DOHH2 (cell line): ENCODE results near the gene RAB40C.

Experiments
- H3F3A ChIP-seq: fragments of 200-600 bp; sonication (generic), shearing (Covaris generic); 2 replicates; pipeline ENCODE4 v1.6.0; 2016; ENCODE audit warnings: antibody characterized with exemption, mild to moderate bottlenecking; ENCODE audit not compliant: control insufficient read depth, insufficient read depth
- H3K27ac ChIP-seq: fragments of 200-600 bp; sonication (generic); 2 replicates; pipeline ENCODE4 v1.5.1; 2014; ENCODE audit warnings: low read depth, mild to moderate bottlenecking, low read length, moderate library complexity
- H3K27me3 ChIP-seq: fragments of 200-600 bp; sonication (generic); 2 replicates; pipeline ENCODE4 v1.6.1; 2014; ENCODE audit warnings: mild to moderate bottlenecking, low read length, mixed read lengths; ENCODE audit not compliant: control insufficient read depth
- H3K36me3 ChIP-seq: fragments of 200-600 bp; sonication (generic); 2 replicates; pipeline ENCODE4 v1.6.1; 2014; ENCODE audit warnings: mild to moderate bottlenecking, low read length, moderate library complexity, mixed read lengths; ENCODE audit not compliant: control insufficient read depth
- H3K4me1 ChIP-seq: fragments of 200-600 bp; sonication (generic); 2 replicates; pipeline ENCODE4 v1.6.1; 2014; ENCODE audit warnings: mild to moderate bottlenecking, low read length, mixed read lengths; ENCODE audit not compliant: control insufficient read depth
- H3K4me2 ChIP-seq: fragments of 200-600 bp; sonication (generic); 2 replicates; pipeline ENCODE4 v1.6.0; 2014; ENCODE audit warnings: mild to moderate bottlenecking, low read length, moderate library complexity
- H3K4me3 ChIP-seq: fragments of 200-600 bp; sonication (generic); 2 replicates; pipeline ENCODE4 v1.5.1; 2014; ENCODE audit warnings: mild to moderate bottlenecking, low read length, mixed read lengths
- H3K79me2 ChIP-seq: fragments of 200-600 bp; sonication (generic); 2 replicates; pipeline ENCODE4 v1.6.1; 2014; ENCODE audit warnings: mild to moderate bottlenecking, low read length, mixed read lengths; ENCODE audit not compliant: control insufficient read depth
- H3K9me2 ChIP-seq: fragments of 200-600 bp; sonication (generic); replicated peaks from 2 replicates; pipeline ENCODE4 v1.6.1; 2014; ENCODE audit warnings: mild to moderate bottlenecking, low read length, mixed read lengths; ENCODE audit not compliant: control insufficient read depth
- H3K9me3 ChIP-seq: fragments of 200-600 bp; sonication (generic); 2 replicates; pipeline ENCODE4 v1.6.1; 2014; ENCODE audit warnings: antibody characterized with exemption, low read length, mixed read lengths; ENCODE audit not compliant: control insufficient read depth, insufficient read depth
- H4K20me1 ChIP-seq: fragments of 200-600 bp; sonication (generic); 2 replicates; pipeline ENCODE4 v1.6.0; 2014; ENCODE audit warnings: low read depth, mild to moderate bottlenecking, antibody characterized with exemption, low read length, moderate library complexity; ENCODE audit not compliant: control insufficient read depth, insufficient read depth
- EZH2phosphoT487 ChIP-seq: fragments of 200-600 bp; sonication (generic); IDR thresholded peaks from 2 replicates; pipeline ENCODE4 v1.6.1; 2017; ENCODE audit warnings: borderline replicate concordance, mild to moderate bottlenecking, antibody characterized with exemption, low read length, moderate library complexity, mixed read lengths
- TF ChIP-seq, protein P1 (sequence below): fragments of 200-600 bp; sonication (generic); IDR thresholded peaks from one replicate; pipeline ENCODE4 v1.5.1; 2014; ENCODE audit warnings: antibody characterized with exemption, mild to moderate bottlenecking, low read depth, low read length; ENCODE audit not compliant: poor library complexity, severe bottlenecking

The RAB40C gene

DNA sequence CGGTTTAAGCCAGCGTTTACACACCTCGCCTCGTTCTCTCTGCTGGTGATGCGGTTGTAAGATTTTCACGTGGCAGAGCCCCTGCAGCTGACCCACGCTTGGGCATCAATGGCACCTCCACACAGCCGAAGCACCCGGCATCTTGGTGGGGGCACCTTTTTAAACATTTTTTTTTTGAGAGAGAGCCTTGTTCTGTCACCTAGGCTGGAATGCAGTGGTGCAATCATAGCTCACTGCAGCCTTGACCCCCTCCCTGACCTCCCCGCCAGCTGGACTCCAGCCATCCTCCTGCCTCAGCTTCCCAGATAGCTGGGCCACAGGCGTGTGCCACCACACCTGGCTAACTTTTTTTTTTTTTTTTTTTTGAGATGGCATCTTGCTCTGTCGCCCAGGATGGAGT, 64.2 kb downstream of the RAB40C start:
- H3K9me3 ChIP-seq = no peaks in the 10 kb centered on the region
- peaks cover 65% of the 10 kb centered on the region for H3K36me3 ChIP-seq

DNA sequence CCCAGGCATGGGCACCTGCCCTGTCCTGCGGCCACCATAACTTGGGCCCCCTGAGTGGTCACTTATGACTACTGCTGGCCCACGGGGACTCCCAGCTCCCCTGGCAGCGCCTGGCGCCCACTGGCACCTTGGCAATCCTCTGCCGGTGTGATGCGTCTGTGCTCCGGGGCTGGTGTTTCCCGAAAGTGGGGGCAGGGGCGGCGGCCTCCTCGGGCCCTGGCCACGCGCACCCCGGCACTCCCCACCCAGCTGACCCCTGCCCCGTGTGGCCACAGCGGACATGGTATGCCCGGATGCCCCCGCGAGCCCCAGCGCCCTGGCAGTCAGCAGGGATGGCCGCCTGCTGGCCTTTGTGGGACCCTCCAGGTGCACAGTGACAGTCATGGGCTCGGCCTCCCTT, 67.6 kb downstream of the RAB40C start:
- TF ChIP-seq EZH2phosphoT487 = no peak
- TF ChIP-seq, protein P1, sequence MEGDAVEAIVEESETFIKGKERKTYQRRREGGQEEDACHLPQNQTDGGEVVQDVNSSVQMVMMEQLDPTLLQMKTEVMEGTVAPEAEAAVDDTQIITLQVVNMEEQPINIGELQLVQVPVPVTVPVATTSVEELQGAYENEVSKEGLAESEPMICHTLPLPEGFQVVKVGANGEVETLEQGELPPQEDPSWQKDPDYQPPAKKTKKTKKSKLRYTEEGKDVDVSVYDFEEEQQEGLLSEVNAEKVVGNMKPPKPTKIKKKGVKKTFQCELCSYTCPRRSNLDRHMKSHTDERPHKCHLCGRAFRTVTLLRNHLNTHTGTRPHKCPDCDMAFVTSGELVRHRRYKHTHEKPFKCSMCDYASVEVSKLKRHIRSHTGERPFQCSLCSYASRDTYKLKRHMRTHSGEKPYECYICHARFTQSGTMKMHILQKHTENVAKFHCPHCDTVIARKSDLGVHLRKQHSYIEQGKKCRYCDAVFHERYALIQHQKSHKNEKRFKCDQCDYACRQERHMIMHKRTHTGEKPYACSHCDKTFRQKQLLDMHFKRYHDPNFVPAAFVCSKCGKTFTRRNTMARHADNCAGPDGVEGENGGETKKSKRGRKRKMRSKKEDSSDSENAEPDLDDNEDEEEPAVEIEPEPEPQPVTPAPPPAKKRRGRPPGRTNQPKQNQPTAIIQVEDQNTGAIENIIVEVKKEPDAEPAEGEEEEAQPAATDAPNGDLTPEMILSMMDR = no peak
- H4K20me1 ChIP-seq = no peaks in the 10 kb centered on the region
- H3K27ac ChIP-seq = no peak overlapping the region
- H3K4me3 ChIP-seq = no peak overlapping the region
- no peak overlapping the region for H3K4me2 ChIP-seq
- no peaks in the 10 kb centered on the region for H3F3A ChIP-seq
- peaks cover 12% of the 10 kb centered on the region for H3K4me1 ChIP-seq
- no peaks in the 10 kb centered on the region for H3K9me2 ChIP-seq
- H3K27me3 ChIP-seq = no peaks in the 10 kb centered on the region
- no peaks in the 10 kb centered on the region for H3K9me3 ChIP-seq
- H3K36me3 ChIP-seq = peaks cover 73% of the 10 kb centered on the region
- H3K79me2 ChIP-seq = no peaks in the 10 kb centered on the region

More for the DNA sequence above, 64.2 kb downstream of the RAB40C start:
- TF ChIP-seq, protein P1 = no peak
- no peak for TF ChIP-seq EZH2phosphoT487
- no peak overlapping the region for H3K27ac ChIP-seq
- peaks cover 19% of the 10 kb centered on the region for H3K79me2 ChIP-seq
- no peaks in the 10 kb centered on the region for H3K9me2 ChIP-seq
- H3F3A ChIP-seq = no peaks in the 10 kb centered on the region
- peaks cover 12% of the 10 kb centered on the region for H3K4me1 ChIP-seq
- no peak overlapping the region for H3K4me3 ChIP-seq
- H3K27me3 ChIP-seq = no peaks in the 10 kb centered on the region
- no peaks in the 10 kb centered on the region for H4K20me1 ChIP-seq
- no peak overlapping the region for H3K4me2 ChIP-seq

DNA sequence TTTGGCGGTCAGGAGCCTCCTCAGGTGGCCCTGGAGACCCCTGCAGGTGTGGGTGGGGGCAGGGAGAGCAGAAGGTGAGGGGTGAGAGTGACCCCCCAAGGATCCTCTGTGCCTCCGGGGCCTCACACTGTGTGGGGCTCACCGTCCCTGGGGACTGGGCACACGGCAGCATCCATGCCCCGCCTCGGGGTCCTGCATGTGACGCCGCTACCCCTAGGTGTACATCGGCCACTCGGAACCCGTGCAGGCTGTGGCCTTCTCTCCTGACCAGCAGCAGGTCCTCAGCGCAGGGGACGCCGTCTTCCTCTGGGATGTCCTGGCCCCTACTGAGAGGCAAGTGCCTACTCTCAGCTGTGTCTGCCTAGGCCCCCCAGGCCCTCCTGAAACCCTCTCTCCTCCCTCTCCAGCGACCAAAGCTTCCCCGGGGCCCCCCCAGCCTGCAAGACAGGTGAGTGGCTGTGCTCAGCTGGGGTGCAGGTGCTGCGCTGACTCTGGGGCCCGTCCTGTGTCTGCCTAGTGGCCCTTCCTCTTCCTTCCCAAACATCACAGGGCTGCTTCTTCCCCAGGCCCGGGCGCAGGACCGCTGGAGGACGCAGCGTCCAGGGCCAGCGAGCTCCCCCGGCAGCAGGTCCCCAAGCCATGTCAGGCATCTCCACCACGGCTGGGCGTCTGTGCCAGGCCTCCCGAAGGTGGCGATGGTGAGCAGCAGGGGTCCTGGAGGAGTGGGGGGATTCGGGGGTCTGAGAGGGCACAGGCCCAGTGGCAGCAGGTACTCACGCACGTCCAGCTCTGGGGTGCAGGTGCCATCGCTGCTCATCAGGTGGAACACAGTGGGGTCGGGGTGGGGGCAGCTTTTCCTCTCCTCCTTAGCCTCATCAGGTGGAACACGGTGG, 69.1 kb downstream of the RAB40C start:
- Histone ChIP-seq H3K4me3 (no peak overlapping the region), H3K79me2 (no peaks in the 10 kb centered on the region), H3K4me2 (no peak overlapping the region), H3K27me3 (no peaks in the 10 kb centered on the region), H3F3A (no peaks in the 10 kb centered on the region), H3K4me1 (peaks cover 12% of the 10 kb centered on the region), H3K27ac (no peak overlapping the region), H3K36me3 (peaks cover 74% of the 10 kb centered on the region), H3K9me3 (no peaks in the 10 kb centered on the region), H3K9me2 (no peaks in the 10 kb centered on the region), H4K20me1 (no peaks in the 10 kb centered on the region)
- TF ChIP-seq, protein P1 = peak; percentile 34
- no peak for TF ChIP-seq EZH2phosphoT487
